Vagina (tissue), 2 donors: Measurements from ENCODE around the gene SLC35F1. TPM values are rescaled to one million over a fixed set of nuclear protein-coding genes. Genes with fewer than 3 reads are reported as not detected.

Source experiments
- DNase-seq, 2 donors: peaks; one replicate each; pipeline ENCODE4 v3.0.0-alpha.2; 2017; ENCODE audit errors: extremely low spot score in 2 of 2
- H3K27ac ChIP-seq: fragments of 200-600 bp; sonication (generic); one replicate; pipeline ENCODE4 v1.5.1; 2019
- H3K27me3 ChIP-seq: fragments of 200-600 bp; sonication (generic); one replicate; pipeline ENCODE4 v1.5.1; 2019
- H3K36me3 ChIP-seq, 2 donors: fragments of 200-600 bp; sonication (generic); one replicate each; pipeline ENCODE4 v1.5.1; 2017 to 2019
- H3K4me1 ChIP-seq: fragments of 200-600 bp; sonication (generic); one replicate; pipeline ENCODE4 v1.5.1; 2019
- H3K4me3 ChIP-seq, 2 donors: fragments of 200-600 bp; sonication (generic); 1 replicate in 1 of 2; 2 replicates in 1 of 2; pipeline ENCODE4 v1.5.1; 2016 to 2019
- H3K9me3 ChIP-seq: fragments of 200-600 bp; sonication (generic); one replicate; pipeline ENCODE4 v1.5.1; 2019
- CTCF ChIP-seq, 3 experiments: fragments of 450-650 bp in 2 of 3; fragments of 200-600 bp in 1 of 3; sonication (generic) in 1 of 3; IDR thresholded peaks; one replicate each; pipeline ENCODE4 v1.5.1; 2017 to 2019; ENCODE audit warnings: antibody characterized with exemption in 3 of 3, mild to moderate bottlenecking in 2 of 3, moderate library complexity in 2 of 3
- POLR2A ChIP-seq, 2 donors: fragments of 450-650 bp; IDR thresholded peaks; one replicate each; pipeline ENCODE4 v1.6.1; 2017; ENCODE audit warnings: antibody characterized with exemption in 2 of 2, mild to moderate bottlenecking in 2 of 2, moderate library complexity in 2 of 2
- POLR2AphosphoS5 ChIP-seq, 2 donors: sonication (generic); formaldehyde crosslinking; IDR thresholded peaks; one replicate each; pipeline ENCODE4 v1.9.0; 2017; ENCODE audit warnings: antibody characterized with exemption in 2 of 2, mild to moderate bottlenecking in 2 of 2, low read depth in 1 of 2; ENCODE audit not compliant: insufficient read depth in 1 of 2
- intact Hi-C: fragments of 100-400 bp; cut with DNase I; formaldehyde crosslinking; loops from one replicate; pipeline ENCODE4 v1.15.1; 2023
- total RNA-seq: library from RNA; depleted of rRNA; stranded (reverse); fragments of >200 nt; gene quantifications from one replicate; pipeline ENCODE4 v1.2.3, GENCODE V29; 2016

Gene SLC35F1
- total RNA-seq, 1 donor from 2014 or later: 2.7 TPM

- no peak for TF ChIP-seq CTCF (IDR thresholded peaks at IDR 0.05)
- TF ChIP-seq POLR2AphosphoS5 (IDR thresholded peaks at IDR 0.05; ENCODE audit: insufficient read depth in 1 of 2, low read depth in 1 of 2): no peak
- TF ChIP-seq POLR2A (IDR thresholded peaks at IDR 0.05): no peak
- H3K27me3 ChIP-seq: no peaks in the 10 kb centered on the region
- no peaks in the 10 kb centered on the region for H3K36me3 ChIP-seq
- no peak for DNase-seq
- intact Hi-C loops: no loop called here
- H3K27ac ChIP-seq: no peak overlapping the region
- no peak overlapping the region for H3K4me3 ChIP-seq
- no peaks in the 10 kb centered on the region for H3K4me1 ChIP-seq
- H3K9me3 ChIP-seq: no peaks in the 10 kb centered on the region
Measured at GRCh38 chr6:118085665-118086064, 178.6 kb downstream of the SLC35F1 start.

- no peak for DNase-seq
- no peak overlapping the region for H3K4me3 ChIP-seq
- intact Hi-C loops: no loop called here
- H3K27me3 ChIP-seq: no peaks in the 10 kb centered on the region
- H3K36me3 ChIP-seq: no peaks in the 10 kb centered on the region
- H3K4me1 ChIP-seq: no peaks in the 10 kb centered on the region
- TF ChIP-seq POLR2A (IDR thresholded peaks at IDR 0.05) (no peak), CTCF (IDR thresholded peaks at IDR 0.05) (no peak), POLR2AphosphoS5 (IDR thresholded peaks at IDR 0.05; ENCODE audit: insufficient read depth in 1 of 2, low read depth in 1 of 2) (no peak)
- no peak overlapping the region for H3K27ac ChIP-seq
- no peaks in the 10 kb centered on the region for H3K9me3 ChIP-seq
Measured at GRCh38 chr6:118086159-118086558, 179.1 kb downstream of the SLC35F1 start.

- Histone ChIP-seq H3K27me3 (no peaks in the 10 kb centered on the region), H3K27ac (no peak overlapping the region), H3K9me3 (no peaks in the 10 kb centered on the region), H3K4me3 (no peak overlapping the region), H3K4me1 (no peaks in the 10 kb centered on the region), H3K36me3 (no peaks in the 10 kb centered on the region)
- no peak for TF ChIP-seq CTCF (IDR thresholded peaks at IDR 0.05)
- TF ChIP-seq POLR2A (IDR thresholded peaks at IDR 0.05): no peak
- no peak for TF ChIP-seq POLR2AphosphoS5 (IDR thresholded peaks at IDR 0.05; ENCODE audit: insufficient read depth in 1 of 2, low read depth in 1 of 2)
- no peak for DNase-seq
- intact Hi-C loops: no loop called here
Measured at GRCh38 chr6:118092086-118092485, 185.0 kb downstream of the SLC35F1 start.

GRCh38 chr6:118097576-118097975 lies 190.5 kb downstream of the SLC35F1 start:
- no peaks in the 10 kb centered on the region for H3K27me3 ChIP-seq

DNA sequence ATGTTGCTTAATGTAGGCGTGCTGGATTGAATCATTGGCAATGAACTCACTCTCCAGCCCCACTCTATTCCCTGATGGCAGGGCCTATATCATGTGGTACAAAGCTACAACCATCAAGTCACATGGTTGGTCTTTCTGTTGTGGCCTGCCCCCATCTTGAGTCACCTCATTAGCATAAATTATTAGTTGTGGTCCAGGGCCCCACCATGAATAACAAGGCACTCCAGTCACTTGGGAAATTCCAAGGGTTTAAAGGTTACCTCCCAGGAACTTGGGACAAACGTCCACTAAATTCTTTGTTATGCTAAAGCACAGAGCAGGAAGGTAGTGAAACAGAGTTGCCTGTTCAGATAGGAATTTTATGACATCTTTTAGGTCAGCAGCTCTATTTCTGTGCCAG lies 193.7 kb downstream of the SLC35F1 start:
- TF ChIP-seq CTCF (IDR thresholded peaks at IDR 0.05): no peak
- no peak for TF ChIP-seq POLR2A (IDR thresholded peaks at IDR 0.05)
- TF ChIP-seq POLR2AphosphoS5 (IDR thresholded peaks at IDR 0.05; ENCODE audit: insufficient read depth in 1 of 2, low read depth in 1 of 2): no peak
- H3K27me3 ChIP-seq: no peaks in the 10 kb centered on the region
- no peaks in the 10 kb centered on the region for H3K36me3 ChIP-seq
- H3K27ac ChIP-seq: no peak overlapping the region
- DNase-seq: no peak
- no peak overlapping the region for H3K4me3 ChIP-seq
- no peaks in the 10 kb centered on the region for H3K9me3 ChIP-seq
- intact Hi-C loops: no loop called here
- no peaks in the 10 kb centered on the region for H3K4me1 ChIP-seq

More at GRCh38 chr6:118097576-118097975, 190.5 kb downstream of the SLC35F1 start:
- Histone ChIP-seq H3K9me3 (no peaks in the 10 kb centered on the region), H3K4me3 (no peak overlapping the region), H3K36me3 (no peaks in the 10 kb centered on the region), H3K27ac (no peak overlapping the region), H3K4me1 (no peaks in the 10 kb centered on the region)
- DNase-seq: no peak
- TF ChIP-seq POLR2AphosphoS5 (IDR thresholded peaks at IDR 0.05; ENCODE audit: insufficient read depth in 1 of 2, low read depth in 1 of 2): no peak
- no peak for TF ChIP-seq POLR2A (IDR thresholded peaks at IDR 0.05)
- TF ChIP-seq CTCF (IDR thresholded peaks at IDR 0.05): no peak
- intact Hi-C loops: no loop called here
